ENCODE measurements around the gene ACAN.

The ACAN gene

DNA sequence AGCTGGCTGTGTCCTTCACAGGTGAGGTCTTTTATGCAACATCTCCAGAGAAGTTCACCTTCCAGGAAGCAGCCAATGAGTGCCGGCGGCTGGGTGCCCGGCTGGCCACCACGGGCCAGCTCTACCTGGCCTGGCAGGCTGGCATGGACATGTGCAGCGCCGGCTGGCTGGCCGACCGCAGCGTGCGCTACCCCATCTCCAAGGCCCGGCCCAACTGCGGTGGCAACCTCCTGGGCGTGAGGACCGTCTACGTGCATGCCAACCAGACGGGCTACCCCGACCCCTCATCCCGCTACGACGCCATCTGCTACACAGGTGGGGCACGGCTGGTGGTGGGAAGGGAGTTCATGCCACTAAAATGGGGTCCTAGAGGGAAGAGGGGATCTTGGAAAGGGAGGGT is 40.1 kb downstream of the ACAN start:
- DNase-seq (ENCODE audit: low read depth), result no peak

DNA sequence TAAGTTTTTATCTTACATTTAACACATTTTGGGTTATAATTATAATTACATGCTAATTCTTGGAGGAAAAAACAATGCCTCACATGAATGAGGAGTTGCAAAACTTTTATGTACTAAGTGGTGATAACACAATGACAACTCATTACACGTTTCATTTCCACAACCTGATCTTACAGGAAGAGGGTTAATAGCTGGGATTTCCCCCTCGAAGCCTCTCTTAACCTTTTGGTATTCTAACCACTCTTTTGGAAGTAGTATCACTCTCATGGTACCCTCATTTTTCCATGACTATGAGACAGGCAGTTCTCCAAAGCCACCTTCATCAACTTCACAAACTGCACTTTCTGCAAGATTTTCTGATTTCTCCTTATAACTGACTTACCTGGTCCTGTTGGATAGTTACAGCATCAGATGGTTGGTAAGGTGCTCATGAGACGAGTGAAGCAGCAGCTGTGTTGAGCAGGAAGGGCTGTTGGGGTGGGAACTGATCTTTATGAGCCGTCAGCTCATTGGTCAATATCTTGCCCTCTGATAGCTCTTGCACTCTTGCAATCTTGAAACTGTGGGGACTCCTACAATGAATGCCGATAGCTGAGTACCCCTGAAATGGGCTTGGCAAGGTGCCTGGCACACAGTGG is 41.6 kb downstream of the ACAN start:
- no peak for DNase-seq (ENCODE audit: low read depth)

DNA sequence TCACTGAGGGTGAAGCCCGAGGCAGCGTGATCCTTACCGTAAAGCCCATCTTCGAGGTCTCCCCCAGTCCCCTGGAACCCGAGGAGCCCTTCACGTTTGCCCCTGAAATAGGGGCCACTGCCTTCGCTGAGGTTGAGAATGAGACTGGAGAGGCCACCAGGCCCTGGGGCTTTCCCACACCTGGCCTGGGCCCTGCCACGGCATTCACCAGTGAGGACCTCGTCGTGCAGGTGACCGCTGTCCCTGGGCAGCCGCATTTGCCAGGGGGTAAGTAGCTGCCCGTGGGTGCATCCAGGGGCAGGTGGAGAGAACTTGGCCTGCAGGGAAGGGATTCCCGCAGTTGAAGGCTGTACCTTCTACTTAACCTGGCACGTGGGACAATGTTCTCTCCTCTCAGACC is 42.4 kb downstream of the ACAN start:
- no peak for DNase-seq (ENCODE audit: low read depth)

DNA sequence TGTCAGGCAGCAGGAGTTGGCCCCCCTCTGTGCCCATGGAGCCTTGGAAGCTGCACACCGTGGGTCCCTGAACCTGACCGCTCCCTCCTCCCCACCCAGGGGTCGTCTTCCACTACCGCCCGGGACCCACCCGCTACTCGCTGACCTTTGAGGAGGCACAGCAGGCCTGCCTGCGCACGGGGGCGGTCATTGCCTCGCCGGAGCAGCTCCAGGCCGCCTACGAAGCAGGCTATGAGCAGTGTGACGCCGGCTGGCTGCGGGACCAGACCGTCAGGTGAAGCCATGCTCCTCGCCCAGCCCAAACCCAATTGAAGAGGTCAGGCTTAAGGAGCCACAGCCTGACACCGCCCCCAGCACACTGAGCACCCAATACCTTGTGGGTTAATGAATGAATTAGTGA is 43.9 kb downstream of the ACAN start:
- DNase-seq (ENCODE audit: low read depth), result no peak

DNA sequence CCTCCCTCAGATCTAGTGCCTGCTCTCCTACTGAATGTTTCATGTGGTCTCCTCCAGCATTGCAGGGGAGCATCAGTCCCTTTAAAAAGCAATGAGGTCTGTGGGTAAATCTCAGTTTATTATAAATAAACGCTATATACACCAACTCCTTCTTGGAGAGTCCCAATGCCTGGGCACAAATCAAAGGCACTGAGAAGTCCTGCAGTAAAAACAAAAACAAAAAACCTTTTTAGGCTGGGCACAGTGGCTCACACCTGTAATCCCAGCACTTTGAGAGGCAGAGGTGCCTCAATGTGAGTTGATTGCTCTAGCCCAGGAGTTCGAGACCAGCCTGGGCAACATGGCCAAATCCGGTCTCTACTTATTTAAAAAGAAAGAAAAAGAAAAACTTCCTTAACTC is 45.0 kb downstream of the ACAN start:
- no peak for DNase-seq (ENCODE audit: low read depth)

DNA sequence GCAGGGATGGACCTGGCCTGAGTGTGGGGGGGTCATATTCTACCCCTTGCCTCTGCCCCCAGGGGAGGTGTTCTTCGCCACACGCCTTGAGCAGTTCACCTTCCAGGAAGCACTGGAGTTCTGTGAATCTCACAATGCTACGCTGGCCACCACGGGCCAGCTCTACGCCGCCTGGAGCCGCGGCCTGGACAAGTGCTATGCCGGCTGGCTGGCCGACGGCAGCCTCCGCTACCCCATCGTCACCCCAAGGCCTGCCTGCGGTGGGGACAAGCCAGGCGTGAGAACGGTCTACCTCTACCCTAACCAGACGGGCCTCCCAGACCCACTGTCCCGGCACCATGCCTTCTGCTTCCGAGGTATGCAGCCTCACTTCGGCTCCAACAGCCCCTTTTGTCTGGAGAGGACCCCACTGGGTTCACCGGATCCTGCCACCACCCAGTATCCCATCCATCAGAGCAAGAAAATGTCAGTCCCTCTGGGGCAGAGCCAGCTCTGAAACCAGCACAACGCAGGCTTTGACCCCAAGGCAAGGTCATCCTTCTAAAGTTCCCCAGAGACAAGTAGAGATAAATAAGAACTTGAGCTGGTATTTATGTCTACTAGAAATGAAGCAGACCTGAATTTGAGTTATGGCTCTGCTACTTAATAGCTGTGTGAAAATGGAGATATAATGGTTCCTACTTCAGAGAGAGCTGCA is 46.3 kb downstream of the ACAN start:
- DNase-seq (ENCODE audit: low read depth), result no peak

DNA sequence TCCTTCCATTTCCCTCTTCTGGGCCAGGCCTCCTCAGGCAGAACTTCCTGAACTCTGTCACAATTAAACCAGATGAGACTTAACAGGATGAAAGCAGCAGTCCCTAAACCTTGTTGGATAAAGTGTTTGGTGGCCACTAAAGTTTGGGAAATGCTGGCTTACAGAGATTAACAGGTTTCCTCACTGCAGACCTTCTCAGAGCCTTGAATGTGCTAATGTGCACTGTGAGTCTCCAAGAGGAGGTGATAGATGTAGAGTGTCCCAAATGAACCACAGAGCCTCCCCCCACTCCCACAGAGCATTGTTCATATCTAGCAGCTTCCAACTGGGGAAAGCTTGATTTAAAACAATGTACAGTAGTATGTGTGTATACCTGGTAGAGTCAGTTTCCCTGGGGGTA is 49.2 kb downstream of the ACAN start:
- no peak for DNase-seq (ENCODE audit: low read depth)

DNA sequence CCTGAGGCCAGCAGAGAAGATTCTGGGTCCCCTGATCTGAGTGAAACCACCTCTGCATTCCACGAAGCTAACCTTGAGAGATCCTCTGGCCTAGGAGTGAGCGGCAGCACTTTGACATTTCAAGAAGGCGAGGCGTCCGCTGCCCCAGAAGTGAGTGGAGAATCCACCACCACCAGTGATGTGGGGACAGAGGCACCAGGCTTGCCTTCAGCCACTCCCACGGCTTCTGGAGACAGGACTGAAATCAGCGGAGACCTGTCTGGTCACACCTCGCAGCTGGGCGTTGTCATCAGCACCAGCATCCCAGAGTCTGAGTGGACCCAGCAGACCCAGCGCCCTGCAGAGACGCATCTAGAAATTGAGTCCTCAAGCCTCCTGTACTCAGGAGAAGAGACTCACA is 55.7 kb downstream of the ACAN start:
- DNase-seq (ENCODE audit: low read depth), result no peak

DNA sequence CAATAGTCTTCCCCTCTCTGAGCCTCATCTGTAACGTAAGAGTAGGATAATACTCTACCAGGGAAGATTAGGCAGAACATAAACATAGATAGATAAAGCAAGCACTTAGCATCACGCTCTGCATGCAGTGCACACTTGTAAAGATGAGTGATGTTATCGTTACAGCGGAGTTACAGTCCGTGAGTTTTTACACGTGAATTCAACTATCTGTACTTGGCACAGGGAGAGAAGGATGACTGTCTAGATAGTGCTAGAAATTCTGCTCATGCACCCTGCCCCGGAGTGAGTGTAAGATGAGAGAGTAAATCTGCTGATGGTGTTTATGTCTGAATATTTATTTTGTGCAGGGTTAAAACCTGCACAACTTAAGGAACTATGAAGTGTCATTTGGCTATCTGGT is 56.3 kb downstream of the ACAN start:
- DNase-seq (ENCODE audit: low read depth), result no peak

DNA sequence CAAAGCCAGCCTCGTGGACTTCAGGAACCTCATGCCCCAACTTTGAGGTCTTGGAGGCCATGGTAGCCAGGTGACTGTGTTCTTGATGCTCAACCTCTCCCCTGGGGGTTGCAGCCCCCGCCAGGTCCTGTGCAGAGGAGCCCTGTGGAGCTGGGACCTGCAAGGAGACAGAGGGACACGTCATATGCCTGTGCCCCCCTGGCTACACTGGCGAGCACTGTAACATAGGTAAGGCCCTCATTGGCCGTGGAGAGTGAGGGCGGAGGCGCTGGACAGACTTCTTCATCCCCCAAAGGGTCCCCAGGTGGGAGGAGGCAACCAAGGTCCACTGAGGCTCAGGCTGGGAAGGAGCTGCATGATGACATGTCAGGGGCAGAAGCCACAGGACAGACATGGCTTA is 57.0 kb downstream of the ACAN start:
- no peak for DNase-seq (ENCODE audit: low read depth)

DNA sequence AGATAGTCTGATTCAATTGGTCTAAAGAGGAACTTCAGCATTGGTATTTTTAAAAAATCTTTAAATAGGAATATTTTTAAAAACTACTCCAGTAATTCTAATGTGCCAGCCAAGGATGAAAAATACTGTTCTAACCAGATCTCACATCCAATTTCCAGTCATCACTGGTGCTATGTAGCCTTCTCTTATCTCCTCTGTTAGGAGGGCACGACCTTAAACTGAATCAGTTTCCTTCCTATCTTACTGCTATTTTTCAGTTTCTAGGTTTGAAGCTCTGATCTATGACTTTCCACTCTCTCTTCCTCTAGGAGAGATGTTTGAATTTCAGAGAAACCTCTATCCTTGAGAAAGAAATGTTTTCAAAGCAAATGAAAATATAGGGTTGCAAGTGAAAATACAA is 60.2 kb downstream of the ACAN start:
- no peak for DNase-seq (ENCODE audit: low read depth)

DNA sequence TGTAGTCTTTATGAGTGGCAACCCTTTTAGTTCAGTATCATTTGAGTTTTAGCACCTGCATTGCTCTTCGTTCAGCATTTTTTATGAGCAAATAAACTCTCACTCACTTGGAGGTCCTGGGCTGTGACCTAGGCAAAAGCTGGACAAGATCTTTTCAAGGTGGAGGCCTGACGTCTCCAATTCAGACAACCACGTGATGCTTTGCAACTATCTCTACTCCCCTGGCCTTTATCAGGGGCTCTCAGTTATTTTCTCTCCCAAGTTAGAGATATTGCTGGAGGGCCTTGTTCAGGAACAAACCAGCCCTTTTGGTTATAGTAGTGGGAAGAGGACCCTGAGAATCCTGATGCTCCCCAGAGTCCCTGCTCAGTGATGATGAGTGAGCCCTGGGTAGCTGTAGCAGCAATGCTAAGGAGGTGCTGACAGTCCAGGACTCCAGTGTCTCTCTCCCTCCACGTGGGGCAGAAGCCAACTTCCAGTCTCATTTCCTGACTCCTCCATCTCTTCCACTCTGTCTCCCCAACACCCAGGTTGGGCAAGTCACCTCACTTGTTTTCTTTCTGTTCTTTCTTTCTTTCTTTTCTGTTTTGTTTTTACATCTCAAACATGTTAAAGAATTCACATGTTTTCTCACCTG is 61.7 kb downstream of the ACAN start:
- DNase-seq (ENCODE audit: low read depth), result no peak

DNA sequence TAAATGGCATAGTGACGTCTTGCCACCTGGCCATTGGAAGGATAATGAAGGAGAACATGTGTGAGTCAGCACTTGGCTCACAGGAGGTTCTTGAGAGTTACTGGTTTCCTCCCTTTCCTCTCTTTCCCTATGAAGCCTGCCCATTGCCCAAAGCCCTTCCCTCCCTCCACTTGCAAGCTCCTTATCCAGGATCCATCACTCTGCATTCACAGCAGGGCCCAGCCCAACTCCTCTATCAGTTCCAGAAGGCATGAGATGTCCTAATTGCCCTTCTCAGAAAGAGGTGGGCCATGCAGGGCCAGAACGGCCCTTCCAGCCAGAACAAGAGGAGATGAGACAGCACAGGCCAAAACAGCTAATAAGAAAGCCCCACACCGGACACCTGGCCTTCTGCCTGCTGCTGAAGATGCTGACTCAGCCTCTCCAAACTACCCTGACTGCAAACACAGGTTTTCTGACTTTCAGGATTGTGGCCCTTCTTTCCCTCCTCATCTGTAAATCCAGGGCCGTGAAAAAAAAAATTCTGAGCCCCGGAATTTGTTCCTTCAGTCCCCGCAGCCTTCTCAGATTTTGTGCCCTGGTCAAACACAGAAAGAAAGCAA is 62.4 kb downstream of the ACAN start:
- DNase-seq (ENCODE audit: low read depth), result no peak

DNA sequence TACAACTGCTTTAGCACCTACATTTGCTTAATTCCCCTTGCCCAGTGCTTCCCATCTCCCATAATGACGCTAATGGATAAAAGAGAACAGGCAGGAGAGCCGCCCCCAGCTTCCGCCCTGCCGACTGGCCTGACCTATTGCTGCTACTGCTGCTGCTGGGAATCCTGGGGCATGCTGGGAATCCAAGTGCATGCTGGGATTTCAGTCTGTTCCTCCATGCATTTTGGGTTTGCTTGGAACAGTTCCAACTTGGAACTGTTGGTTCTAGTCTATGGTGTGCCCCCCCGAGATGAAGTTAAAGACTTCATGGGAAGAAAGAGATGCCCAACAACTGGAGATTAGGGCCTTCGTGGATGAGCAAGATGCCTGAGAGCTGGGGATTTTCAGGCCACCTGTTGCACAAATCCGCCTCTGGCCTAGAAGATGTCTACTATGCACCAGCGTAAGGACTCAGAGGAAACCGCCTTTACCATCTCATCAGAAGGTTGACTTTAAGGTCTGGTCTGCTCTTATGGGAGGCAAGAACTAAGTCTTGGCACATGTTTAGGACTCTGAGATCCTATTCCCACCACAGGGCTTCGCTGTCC is 63.2 kb downstream of the ACAN start:
- no peak for DNase-seq (ENCODE audit: low read depth)

DNA sequence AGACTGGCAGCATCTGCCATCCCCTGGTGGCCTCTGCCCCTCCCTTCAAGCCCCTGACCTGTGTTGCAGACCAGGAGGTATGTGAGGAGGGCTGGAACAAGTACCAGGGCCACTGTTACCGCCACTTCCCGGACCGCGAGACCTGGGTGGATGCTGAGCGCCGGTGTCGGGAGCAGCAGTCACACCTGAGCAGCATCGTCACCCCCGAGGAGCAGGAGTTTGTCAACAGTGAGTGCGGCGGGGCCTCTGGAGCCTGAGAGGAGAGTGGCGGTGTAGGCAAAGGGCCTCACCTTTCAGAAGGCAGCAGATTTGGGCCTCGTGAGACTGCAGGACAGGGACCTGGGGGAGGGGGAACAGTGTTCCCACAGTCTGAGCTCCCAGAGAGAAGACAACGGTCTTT is 68.1 kb downstream of the ACAN start:
- DNase-seq (ENCODE audit: low read depth), result no peak

DNA sequence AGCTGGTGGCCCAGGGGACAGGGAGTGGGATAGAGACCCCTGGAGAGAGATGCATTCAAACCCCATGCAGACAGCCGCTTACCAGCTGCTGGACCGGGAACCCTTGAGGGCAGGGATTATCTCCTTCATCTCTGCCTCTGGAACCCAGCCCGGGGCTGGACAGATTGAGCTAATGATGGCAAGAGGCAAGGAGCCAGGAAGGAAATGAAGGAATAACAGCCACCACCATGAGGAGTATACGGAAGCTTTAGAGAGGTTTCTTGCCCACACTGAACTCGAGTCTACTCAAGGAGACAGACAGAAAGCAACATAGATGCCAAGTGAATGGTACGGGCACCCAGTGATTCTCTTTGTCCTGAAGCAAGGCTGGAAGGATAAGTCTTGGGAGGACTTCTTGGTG is 68.9 kb downstream of the ACAN start:
- DNase-seq (ENCODE audit: low read depth), result no peak

DNA sequence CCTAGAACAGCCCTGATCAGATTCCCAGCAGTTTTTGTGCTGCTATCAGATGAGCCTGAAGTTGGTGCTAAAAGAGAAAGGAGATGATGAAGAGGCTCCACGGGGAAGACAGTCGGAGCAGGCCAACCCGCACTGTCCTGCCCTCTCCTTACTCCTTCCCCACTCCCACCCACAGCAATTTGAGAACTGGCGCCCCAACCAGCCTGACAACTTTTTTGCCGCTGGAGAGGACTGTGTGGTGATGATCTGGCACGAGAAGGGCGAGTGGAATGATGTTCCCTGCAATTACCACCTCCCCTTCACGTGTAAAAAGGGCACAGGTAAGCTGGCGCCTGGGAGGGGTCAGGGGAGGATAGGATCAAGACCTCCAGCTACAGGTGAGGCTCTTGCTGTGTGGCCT is 69.5 kb downstream of the ACAN start:
- DNase-seq (ENCODE audit: low read depth), result no peak

DNA sequence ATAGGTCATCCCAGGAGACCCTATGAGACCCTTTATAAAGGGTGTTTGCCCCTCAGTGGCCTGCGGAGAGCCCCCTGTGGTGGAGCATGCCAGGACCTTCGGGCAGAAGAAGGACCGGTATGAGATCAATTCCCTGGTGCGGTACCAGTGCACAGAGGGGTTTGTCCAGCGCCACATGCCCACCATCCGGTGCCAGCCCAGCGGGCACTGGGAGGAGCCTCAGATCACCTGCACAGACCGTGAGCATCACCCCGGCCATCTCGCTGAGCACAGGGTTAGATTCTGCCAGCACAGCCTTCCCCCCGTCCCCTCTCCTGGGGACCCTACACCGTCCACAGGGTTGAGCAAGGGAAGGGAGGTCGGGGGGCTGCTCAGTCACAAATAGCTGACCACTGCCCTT is 70.5 kb downstream of the ACAN start:
- no peak for DNase-seq (ENCODE audit: low read depth)

DNA sequence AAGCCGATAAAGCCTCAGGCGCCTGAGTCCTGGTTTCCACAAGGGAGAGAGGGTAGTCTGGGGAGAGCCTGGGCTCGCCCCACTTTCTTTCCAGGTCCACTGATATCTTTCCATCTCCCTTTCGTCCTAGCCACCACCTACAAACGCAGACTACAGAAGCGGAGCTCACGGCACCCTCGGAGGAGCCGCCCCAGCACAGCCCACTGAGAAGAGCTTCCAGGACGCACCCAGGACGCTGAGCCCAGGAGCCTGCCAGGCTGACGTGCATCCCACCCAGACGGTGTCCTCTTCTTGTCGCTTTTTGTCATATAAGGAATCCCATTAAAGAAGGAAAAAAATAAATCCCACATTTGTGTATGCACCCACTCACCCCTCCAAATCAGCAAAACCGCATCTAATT is 71.0 kb downstream of the ACAN start:
- no peak for DNase-seq (ENCODE audit: low read depth)

DNA sequence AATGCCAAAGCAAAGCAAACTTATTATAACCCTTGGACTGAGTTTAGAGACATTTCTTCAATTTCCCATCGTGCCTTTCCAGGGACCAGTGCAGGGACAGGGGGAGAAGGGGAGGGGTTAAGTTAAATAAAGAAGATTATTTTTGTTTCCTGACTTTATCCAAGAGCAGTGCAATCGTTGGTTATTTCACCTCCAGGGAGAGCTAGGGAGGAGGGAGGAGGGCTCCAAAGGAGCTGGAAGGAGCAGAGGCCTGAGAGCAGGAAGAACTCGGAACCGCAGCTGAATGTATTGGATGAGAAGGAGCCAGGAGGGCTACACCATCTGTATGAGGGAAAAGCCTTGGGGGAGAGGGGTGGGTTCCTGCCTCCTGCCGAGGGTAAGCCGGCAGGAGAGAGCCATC is 71.4 kb downstream of the ACAN start:
- no peak for DNase-seq (ENCODE audit: low read depth)

DNA sequence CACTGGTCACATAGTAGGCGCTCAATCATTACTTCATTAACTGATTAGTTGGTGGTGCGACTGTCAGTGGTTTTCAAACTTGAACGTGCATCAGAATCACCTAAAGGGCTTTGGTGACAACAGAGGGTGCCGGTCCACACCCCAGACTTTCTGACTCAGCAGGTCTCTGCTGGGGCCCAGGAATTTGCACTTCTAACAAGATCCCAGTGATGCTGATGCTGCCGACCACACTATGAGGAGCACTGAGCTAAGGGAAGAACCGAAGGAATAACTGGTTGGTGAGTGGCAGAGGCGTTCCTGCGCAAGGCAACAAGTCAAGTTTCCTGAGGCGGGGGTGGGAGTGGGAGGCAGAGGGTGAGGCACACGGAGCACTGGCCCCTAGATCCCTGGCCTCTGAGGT is 73.3 kb downstream of the ACAN start:
- DNase-seq (ENCODE audit: low read depth), result no peak

DNA sequence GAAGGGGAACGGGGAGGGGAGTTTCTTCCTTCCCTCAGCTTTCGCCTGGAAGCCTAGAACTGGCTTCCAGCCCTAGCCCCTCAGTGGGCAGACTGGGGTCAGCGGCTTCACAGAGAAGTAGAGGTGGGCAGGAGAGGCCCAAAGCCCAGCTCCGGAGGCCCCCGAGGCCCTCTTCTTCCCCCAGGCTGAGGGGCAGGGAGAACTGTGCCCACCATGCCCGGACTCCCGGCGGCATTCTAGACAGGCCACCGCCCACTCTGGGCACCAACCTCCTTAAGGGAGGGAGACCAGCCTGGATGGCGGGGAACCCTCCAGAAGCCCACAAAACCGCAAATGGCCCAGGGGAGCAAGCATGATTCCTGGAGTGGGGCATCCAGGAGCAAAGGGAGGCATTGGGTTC is 74.2 kb downstream of the ACAN start:
- no peak for DNase-seq (ENCODE audit: low read depth)

DNA sequence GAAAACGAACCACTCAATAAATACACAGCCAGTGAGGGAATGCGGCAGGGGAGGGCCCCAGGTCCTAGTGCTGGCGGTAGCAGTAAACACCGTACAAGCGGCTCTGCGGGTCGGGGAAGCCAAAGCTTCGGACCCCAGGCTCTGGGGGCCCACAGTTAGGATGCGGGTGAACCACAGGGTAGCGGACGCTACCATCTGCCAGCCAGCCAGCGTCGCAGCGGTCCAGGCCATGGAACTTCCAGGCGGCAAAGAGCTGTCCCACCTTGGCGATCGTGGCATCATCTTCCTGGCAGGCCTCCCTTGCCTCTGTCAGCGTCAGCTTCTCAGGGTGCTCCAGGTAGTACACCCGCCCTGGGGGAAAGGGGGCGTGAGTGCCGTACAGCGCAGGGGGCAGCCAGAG is 74.7 kb downstream of the ACAN start:
- DNase-seq (ENCODE audit: low read depth), result no peak

Data from T-helper 22 cell (primary cell).